ENCODE data around the gene AIP. TPM values are rescaled to one million over a fixed set of nuclear protein-coding genes. Genes with fewer than 3 reads are reported as not detected.
A peak's percentile ranks its signal among the peaks of the same experiment; 100 is the strongest.

The AIP gene
- total RNA-seq, 1 donor from 2014 or later: 82.7 TPM

DNA sequence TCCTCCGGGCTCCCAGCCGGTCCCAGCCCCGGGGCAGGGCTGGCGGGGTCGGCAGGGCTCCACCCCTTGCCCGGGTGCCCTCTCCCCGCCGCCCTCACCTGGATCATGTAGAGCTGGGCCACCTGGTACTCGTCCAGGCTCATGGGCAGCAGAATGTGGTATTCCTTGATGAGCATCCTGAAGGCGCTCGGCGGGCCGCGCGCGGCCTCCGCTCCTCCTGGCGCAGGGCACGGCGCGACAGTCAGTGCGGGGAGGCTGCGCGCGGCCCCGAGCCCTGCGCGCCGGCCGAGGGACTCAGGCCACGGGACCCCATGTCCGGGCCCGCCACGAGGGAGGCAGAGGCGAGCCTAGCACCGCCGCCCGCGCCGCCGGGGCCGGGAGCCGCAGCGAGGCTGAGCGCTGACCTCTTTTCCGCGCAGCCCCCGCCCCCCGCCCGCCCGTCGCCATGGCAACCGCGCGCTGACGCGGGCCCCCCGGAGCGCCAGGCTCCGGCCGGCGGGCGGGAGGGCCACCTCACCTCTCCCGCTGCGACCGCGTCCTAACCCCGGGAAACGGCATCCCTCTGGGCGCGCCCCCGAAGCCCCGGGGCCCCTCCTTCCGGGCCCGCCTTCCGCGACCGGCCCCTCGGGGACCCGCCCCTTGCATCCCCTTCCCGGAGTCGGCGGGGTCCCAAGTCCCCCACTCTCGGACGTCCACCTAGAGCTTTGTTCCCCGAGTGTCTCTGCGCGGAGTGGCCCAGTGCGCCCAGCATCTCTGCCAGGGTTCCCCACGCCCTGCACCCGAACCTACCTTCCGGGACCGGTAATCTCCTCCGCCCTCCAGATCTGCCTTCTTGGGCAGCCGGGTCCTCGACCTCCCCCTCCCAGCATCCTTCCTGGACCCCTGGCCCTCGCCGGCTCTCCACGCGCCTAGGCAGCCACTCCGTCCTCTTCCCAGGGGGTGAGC, 21.5 kb downstream of the AIP start:
- intact Hi-C loops (cut with DNase I): loop anchor here (10.0 kb wide), 1 partner anchor 149 kb away; the partner anchor contains the start of gene POLD4
- peaks cover 38% of the 10 kb centered on the region for H3K4me1 ChIP-seq
- TF ChIP-seq, protein P1, sequence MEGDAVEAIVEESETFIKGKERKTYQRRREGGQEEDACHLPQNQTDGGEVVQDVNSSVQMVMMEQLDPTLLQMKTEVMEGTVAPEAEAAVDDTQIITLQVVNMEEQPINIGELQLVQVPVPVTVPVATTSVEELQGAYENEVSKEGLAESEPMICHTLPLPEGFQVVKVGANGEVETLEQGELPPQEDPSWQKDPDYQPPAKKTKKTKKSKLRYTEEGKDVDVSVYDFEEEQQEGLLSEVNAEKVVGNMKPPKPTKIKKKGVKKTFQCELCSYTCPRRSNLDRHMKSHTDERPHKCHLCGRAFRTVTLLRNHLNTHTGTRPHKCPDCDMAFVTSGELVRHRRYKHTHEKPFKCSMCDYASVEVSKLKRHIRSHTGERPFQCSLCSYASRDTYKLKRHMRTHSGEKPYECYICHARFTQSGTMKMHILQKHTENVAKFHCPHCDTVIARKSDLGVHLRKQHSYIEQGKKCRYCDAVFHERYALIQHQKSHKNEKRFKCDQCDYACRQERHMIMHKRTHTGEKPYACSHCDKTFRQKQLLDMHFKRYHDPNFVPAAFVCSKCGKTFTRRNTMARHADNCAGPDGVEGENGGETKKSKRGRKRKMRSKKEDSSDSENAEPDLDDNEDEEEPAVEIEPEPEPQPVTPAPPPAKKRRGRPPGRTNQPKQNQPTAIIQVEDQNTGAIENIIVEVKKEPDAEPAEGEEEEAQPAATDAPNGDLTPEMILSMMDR (IDR thresholded peaks at IDR 0.05): no peak
- TF ChIP-seq POLR2A (IDR thresholded peaks at IDR 0.05): no peak
- TF ChIP-seq POLR2AphosphoS5 (IDR thresholded peaks at IDR 0.05; ENCODE audit: insufficient read depth in 1 of 2, low read depth in 1 of 2): peak in 1 of 2 donors; percentile 24

DNA sequence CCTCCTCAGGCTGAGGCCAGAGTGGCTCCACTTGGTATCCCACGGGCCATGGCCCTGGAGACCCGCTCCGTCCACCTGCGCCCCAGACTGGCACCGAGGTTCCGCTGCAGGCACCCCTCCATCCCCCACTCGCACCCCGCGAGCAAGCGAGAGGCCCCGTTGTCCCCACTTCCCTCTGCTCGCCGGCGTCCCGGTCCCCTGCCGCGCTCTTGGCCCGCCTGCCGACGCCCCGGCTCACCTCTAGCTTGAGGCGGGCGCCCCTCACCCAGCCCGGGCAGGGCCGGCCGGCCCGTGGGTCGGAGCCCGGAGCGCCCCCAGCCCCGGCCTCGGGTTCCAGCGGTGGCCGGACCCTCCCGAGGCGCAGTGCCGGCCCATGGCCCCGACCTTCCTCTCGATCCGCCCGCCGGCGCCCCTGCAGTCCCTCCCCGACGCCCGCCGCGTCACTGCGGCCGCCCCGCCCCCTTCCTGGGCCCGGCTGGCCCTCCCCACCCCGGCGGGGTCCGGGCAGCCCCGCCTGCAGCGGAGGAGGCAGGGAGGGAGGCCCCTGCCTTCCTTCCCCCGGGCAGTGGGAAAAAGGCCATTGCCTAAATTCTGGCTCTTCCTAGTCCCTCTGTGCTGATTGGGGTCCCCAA, 22.2 kb downstream of the AIP start, which contains the start of gene PITPNM1:
Gene PITPNM1 (minus strand): TSS at position 414 of the 632 bp plus-strand sequence. CDS start 1,183 bp downstream, outside the sequence.
- intact Hi-C loops (cut with DNase I): loop anchor here (1.0 to 10.0 kb wide), 3 partner anchors 58 to 150 kb away; partner anchors contain the start of gene POLD4
- Histone ChIP-seq H3K9me3 (no peaks in the 10 kb centered on the region), H3K27me3 (no peaks in the 10 kb centered on the region), H3K4me1 (peaks cover 38% of the 10 kb centered on the region), H3K36me3 (peaks cover 0 to 7% of the 10 kb centered on the region in 2 donors), H3K27ac (peak within 1 kb of the TSS; percentile 94), H3K4me3 (peak within 1 kb of the TSS; percentile 57 to 72)
- TF ChIP-seq POLR2A (IDR thresholded peaks at IDR 0.05): peak in 1 of 2 donors; percentile 27
- TF ChIP-seq POLR2AphosphoS5 (IDR thresholded peaks at IDR 0.05; ENCODE audit: insufficient read depth in 1 of 2, low read depth in 1 of 2): no peak
- DNase-seq (ENCODE audit: extremely low spot score in 2 of 2): no peak

More for the DNA sequence above, 21.5 kb downstream of the AIP start:
- no peak for DNase-seq (ENCODE audit: extremely low spot score in 2 of 2)
- peaks cover 0 to 7% of the 10 kb centered on the region in 2 donors for H3K36me3 ChIP-seq
- H3K4me3 ChIP-seq: peak overlapping the region; percentile 57 to 72
- no peaks in the 10 kb centered on the region for H3K27me3 ChIP-seq
- H3K9me3 ChIP-seq: no peaks in the 10 kb centered on the region
- peak overlapping the region; percentile 94 for H3K27ac ChIP-seq

DNA sequence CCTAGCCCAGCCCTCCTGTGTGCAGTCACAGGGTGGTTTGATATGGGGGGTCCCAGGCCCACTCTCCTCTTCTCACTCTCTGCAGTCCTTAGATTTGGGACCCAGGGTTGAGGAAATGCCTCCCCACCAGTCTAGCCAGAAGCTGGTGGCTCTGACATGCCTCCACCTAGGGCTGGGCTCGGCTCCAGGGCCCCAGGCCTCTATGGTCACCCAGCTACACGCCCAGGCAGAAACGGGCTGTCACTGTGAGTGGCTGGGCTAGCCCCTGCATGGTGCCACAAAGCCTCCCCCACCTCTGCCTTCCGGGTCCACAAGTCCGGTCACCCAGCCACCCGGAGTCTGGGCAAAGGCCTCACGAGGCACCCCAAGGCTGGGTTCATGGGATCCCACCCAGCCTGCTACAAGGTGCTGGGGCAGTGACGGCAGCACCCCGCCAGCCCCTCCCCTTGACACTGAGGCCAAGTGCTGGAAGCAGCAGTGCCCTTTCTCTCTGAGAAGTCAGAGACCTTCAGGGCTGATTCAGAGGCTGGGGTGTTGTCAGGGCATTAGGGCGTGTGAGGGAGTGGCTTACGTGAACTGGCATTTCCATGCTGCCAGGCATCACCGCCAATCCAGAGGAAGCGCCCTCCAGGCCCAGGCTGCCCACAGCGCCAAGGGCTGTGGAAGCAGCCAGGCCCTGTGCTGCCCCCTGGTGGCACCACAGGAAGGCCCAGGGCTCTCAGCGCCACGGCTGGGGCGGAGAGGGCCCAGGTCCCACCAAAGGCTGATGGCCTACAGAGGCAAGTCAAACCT, 23.0 kb downstream of the AIP start:
- TF ChIP-seq, protein P1 (IDR thresholded peaks at IDR 0.05): peak; percentile 91 to 96 (median 92)
- TF ChIP-seq POLR2AphosphoS5 (IDR thresholded peaks at IDR 0.05; ENCODE audit: insufficient read depth in 1 of 2, low read depth in 1 of 2) (peak; percentile 85 to 88), POLR2A (IDR thresholded peaks at IDR 0.05) (no peak)
- no peaks in the 10 kb centered on the region for H3K27me3 ChIP-seq
- H3K9me3 ChIP-seq: no peaks in the 10 kb centered on the region
- H3K27ac ChIP-seq: peak overlapping the region; percentile 94
- H3K36me3 ChIP-seq: peaks cover 0 to 7% of the 10 kb centered on the region in 2 donors
- peak in 1 of 2 donors; percentile 96 for DNase-seq (ENCODE audit: extremely low spot score in 2 of 2)
- H3K4me1 ChIP-seq: peaks cover 38% of the 10 kb centered on the region
- intact Hi-C loops (cut with DNase I): loop anchor here (1.0 to 10.0 kb wide), 3 partner anchors 58 to 151 kb away; partner anchors contain the start of gene POLD4
- H3K4me3 ChIP-seq: peak overlapping the region; percentile 57 to 72

- Histone ChIP-seq H3K9me3 (no peaks in the 10 kb centered on the region), H3K27ac (peak overlapping the region; percentile 94)
Measured at GRCh38 chr11:67506426-67507051, 23.7 kb downstream of the AIP start.

More at GRCh38 chr11:67506426-67507051, 23.7 kb downstream of the AIP start:
- H3K36me3 ChIP-seq: peaks cover 0 to 6% of the 10 kb centered on the region in 2 donors
- intact Hi-C loops (cut with DNase I): loop anchor here (5.0 to 10.0 kb wide), 2 partner anchors 81 to 152 kb away; partner anchors contain the start of gene POLD4
- DNase-seq (ENCODE audit: extremely low spot score in 2 of 2): no peak
- H3K4me3 ChIP-seq: peak overlapping the region in 1 of 2 donors; percentile 72
- no peaks in the 10 kb centered on the region for H3K27me3 ChIP-seq
- H3K4me1 ChIP-seq: peaks cover 38% of the 10 kb centered on the region
- TF ChIP-seq POLR2AphosphoS5 (IDR thresholded peaks at IDR 0.05; ENCODE audit: insufficient read depth in 1 of 2, low read depth in 1 of 2): no peak
- TF ChIP-seq, protein P1 (IDR thresholded peaks at IDR 0.05): no peak
- no peak for TF ChIP-seq POLR2A (IDR thresholded peaks at IDR 0.05)
